MM.1S (cell line): ENCODE measurements around the gene SEPTIN3.

Experiments
- CTCF ChIP-seq: fragments of 300-600 bp; sonication (generic); IDR thresholded peaks from 2 replicates; pipeline ENCODE4 v1.5.1; 2016; ENCODE audit warnings: antibody characterized with exemption, low read length, mixed read lengths
- EZH2phosphoT487 ChIP-seq: fragments of 300-600 bp; sonication (generic); IDR thresholded peaks from 2 replicates; pipeline ENCODE4 v1.6.1; 2018; ENCODE audit warnings: antibody characterized with exemption, low read length

- TF ChIP-seq CTCF: no peak
- TF ChIP-seq EZH2phosphoT487: no peak
Measured at GRCh38 chr22:42010778-42011177, 41.5 kb downstream of the SEPTIN3 start.
